Keratinocyte (primary cell): ENCODE measurements around the gene PDCD6IP. TPM values are rescaled to one million over a fixed set of nuclear protein-coding genes. Genes with fewer than 3 reads are reported as not detected.

Experiments used
- DNase-seq: peaks from one replicate; pipeline ENCODE4 v3.0.0-alpha.2; 2011; ENCODE audit warnings: low read depth, missing footprints, low spot score
- FAIRE-seq: peaks from 2 replicates; lab custom pipeline; 2011; peaks lifted over from hg19 to GRCh38; lab: Jason Lieb, UNC
- H2AFZ ChIP-seq: 2 replicates; pipeline ENCODE4 v1.6.0; 2012; ENCODE audit warnings: low read length, control low read depth, inconsistent platforms; ENCODE audit not compliant: control insufficient read depth
- H3K27ac ChIP-seq: 2 replicates; pipeline ENCODE4 v1.5.1; 2011; ENCODE audit warnings: low read length; ENCODE audit not compliant: control insufficient read depth, insufficient read depth
- H3K27me3 ChIP-seq: 3 replicates; pipeline ENCODE4 v1.6.0; 2011; ENCODE audit warnings: low read length; ENCODE audit not compliant: control insufficient read depth, insufficient read depth; ENCODE audit errors: extremely low read depth
- H3K36me3 ChIP-seq, 2 experiments: 2 replicates in 1 of 2; 3 replicates in 1 of 2; pipeline ENCODE4 v1.5.1; 2011; ENCODE audit warnings: low read length in 2 of 2, mild to moderate bottlenecking in 1 of 2; ENCODE audit not compliant: control insufficient read depth in 2 of 2, insufficient read depth in 2 of 2; ENCODE audit errors: extremely low read depth in 1 of 2
- H3K4me1 ChIP-seq: 3 replicates; pipeline ENCODE4 v1.5.1; 2011; ENCODE audit warnings: low read length; ENCODE audit not compliant: control insufficient read depth, insufficient read depth; ENCODE audit errors: extremely low read depth
- H3K4me2 ChIP-seq: 3 replicates; pipeline ENCODE4 v1.6.0; 2011; ENCODE audit warnings: low read depth, low read length; ENCODE audit not compliant: control insufficient read depth, insufficient read depth; ENCODE audit errors: extremely low read depth
- H3K4me3 ChIP-seq, 3 experiments: fragments of 200-600 bp in 1 of 3; sonication (generic) in 1 of 3; 2 replicates in 2 of 3; 3 replicates in 1 of 3; pipeline ENCODE4 v1.5.1; 2011 to 2016; ENCODE audit warnings: low read length in 3 of 3, mild to moderate bottlenecking in 3 of 3, control low read depth in 2 of 3, inconsistent platforms in 1 of 3, low read depth in 1 of 3, mixed read lengths in 1 of 3, mixed run types in 1 of 3, moderate library complexity in 1 of 3; ENCODE audit not compliant: control insufficient read depth in 2 of 3, insufficient read depth in 2 of 3; ENCODE audit errors: extremely low read depth in 1 of 3
- H3K79me2 ChIP-seq: 2 replicates; pipeline ENCODE4 v1.6.0; 2012; ENCODE audit warnings: low read length; ENCODE audit not compliant: control insufficient read depth, insufficient read depth
- H3K9ac ChIP-seq: 3 replicates; pipeline ENCODE4 v1.6.0; 2011; ENCODE audit warnings: low read length; ENCODE audit not compliant: control insufficient read depth, insufficient read depth; ENCODE audit errors: extremely low read depth
- H3K9me1 ChIP-seq: 3 replicates; pipeline ENCODE4 v1.6.0; 2011; ENCODE audit warnings: low read length; ENCODE audit not compliant: control insufficient read depth, insufficient read depth; ENCODE audit errors: extremely low read depth
- H3K9me3 ChIP-seq: 2 replicates; pipeline ENCODE4 v1.5.1; 2012; ENCODE audit warnings: low read depth, low read length; ENCODE audit not compliant: control insufficient read depth
- H4K20me1 ChIP-seq: 3 replicates; pipeline ENCODE4 v1.6.0; 2011; ENCODE audit warnings: low read length; ENCODE audit not compliant: control insufficient read depth, insufficient read depth; ENCODE audit errors: extremely low read depth
- CTCF ChIP-seq, 3 experiments: IDR thresholded peaks in 1 of 3; conservative IDR thresholded peaks in 1 of 3; optimal IDR thresholded peaks in 1 of 3; 2 replicates in 2 of 3; 3 replicates in 1 of 3; pipeline versions ENCODE3 to v1.5.1; 2011; ENCODE audit warnings: low read length in 3 of 3, mild to moderate bottlenecking in 3 of 3, moderate library complexity in 2 of 3, control low read depth in 1 of 3, inconsistent platforms in 1 of 3; ENCODE audit not compliant: insufficient read depth in 2 of 3; ENCODE audit errors: extremely low read depth in 1 of 3
- EZH2 ChIP-seq: IDR thresholded peaks from one replicate; pipeline ENCODE4 v1.6.1; 2012; ENCODE audit warnings: inconsistent platforms, mild to moderate bottlenecking, low read length, moderate library complexity
- dilution Hi-C: fragments of 300-500 bp; cut with MboI; formaldehyde crosslinking; loops from one replicate; pipeline ENCODE4 v1.7.0; 2020; ENCODE audit warnings: low sequenced_read_pairs; ENCODE audit not compliant: extremely low pct_ligation_motif_present
- polyA plus RNA-seq, 5 experiments: library from polyadenylated mRNA; depleted of rRNA in 3 of 5; stranded (reverse) in 3 of 5; stranded (forward) in 1 of 5; unstranded in 1 of 5; fragments of >200 nt; gene quantifications; 1 replicate in 1 of 5; 2 replicates in 3 of 5; 3 replicates in 1 of 5; pipeline versions ENCODE4 v1.2.1 to v1.2.3, GENCODE V29; 2011 to 2012; ENCODE audit warnings: missing spikeins in 2 of 5, low read depth in 1 of 5, low replicate concordance in 1 of 5

Gene PDCD6IP
- polyA plus RNA-seq, 1 donor (not counting 4 experiments of a cell fraction or from before 2014, with no cell fraction given): 183 TPM

- peaks cover 22% of the 10 kb centered on the region for H3K4me1 ChIP-seq
- dilution Hi-C loops: loop anchor here (25.0 kb wide), 1 partner anchor 149 kb away; no protein-coding TSS in a partner anchor
- no peaks in the 10 kb centered on the region for H4K20me1 ChIP-seq
- DNase-seq: no peak
- no peaks in the 10 kb centered on the region for H3K79me2 ChIP-seq
- no peak overlapping the region for H3K9ac ChIP-seq
- peak overlapping the region; percentile 59 for H3K4me2 ChIP-seq
- no peak for FAIRE-seq
- no peaks in the 10 kb centered on the region for H3K9me1 ChIP-seq
- peak overlapping the region; percentile 53 for H2AFZ ChIP-seq
- peak overlapping the region in 1 of 3 experiments; percentile 18 for H3K4me3 ChIP-seq
- no peaks in the 10 kb centered on the region for H3K9me3 ChIP-seq
- no peaks in the 10 kb centered on the region for H3K27me3 ChIP-seq
- H3K36me3 ChIP-seq: no peaks in the 10 kb centered on the region
- H3K27ac ChIP-seq: no peak overlapping the region
- TF ChIP-seq EZH2 (no peak), CTCF (optimal IDR thresholded peaks at IDR 0.05 in 1 of 3, IDR thresholded peaks at IDR 0.05 in 1 of 3, conservative IDR thresholded peaks at IDR 0.05 in 1 of 3; ENCODE audit: extremely low read depth in 1 of 3, insufficient read depth in 2 of 3, low read length in 3 of 3) (no peak)
Observed at GRCh38 chr3:33786565-33787327, 11.7 kb upstream of the PDCD6IP start.

- dilution Hi-C loops: loop anchor here (25.0 kb wide), 1 partner anchor 150 kb away; no protein-coding TSS in a partner anchor
- Histone ChIP-seq H3K4me3 (peak overlapping the region in 1 of 3 experiments; percentile 18), H3K27ac (no peak overlapping the region), H3K27me3 (no peaks in the 10 kb centered on the region), H3K4me1 (peaks cover 29% of the 10 kb centered on the region), H2AFZ (peak overlapping the region; percentile 53), H3K79me2 (no peaks in the 10 kb centered on the region), H3K9me1 (no peaks in the 10 kb centered on the region), H3K9me3 (no peaks in the 10 kb centered on the region), H3K4me2 (peak overlapping the region; percentile 59), H3K9ac (no peak overlapping the region), H3K36me3 (no peaks in the 10 kb centered on the region), H4K20me1 (no peaks in the 10 kb centered on the region)
- FAIRE-seq: peak; percentile 88
- no peak for TF ChIP-seq EZH2
- peak; percentile 68 to 87 (median 82) for TF ChIP-seq CTCF (optimal IDR thresholded peaks at IDR 0.05 in 1 of 3, IDR thresholded peaks at IDR 0.05 in 1 of 3, conservative IDR thresholded peaks at IDR 0.05 in 1 of 3; ENCODE audit: extremely low read depth in 1 of 3, insufficient read depth in 2 of 3, low read length in 3 of 3)
- no peak for DNase-seq
Observed at GRCh38 chr3:33787328-33788009, 11.0 kb upstream of the PDCD6IP start.
